Mesendoderm (in vitro differentiated cells): ENCODE results near the gene VSTM2L.

Experiments used
- DNase-seq: peaks from one replicate; pipeline ENCODE4 v3.0.0; 2013
- H2AK5ac ChIP-seq: 2 replicates; pipeline ENCODE4 v1.6.1; 2013; ENCODE audit warnings: low read length, inconsistent platforms
- H2BK120ac ChIP-seq: 2 replicates; pipeline ENCODE4 v1.6.1; 2013; ENCODE audit warnings: low read depth, mild to moderate bottlenecking, low read length, moderate library complexity, mixed read lengths
- H2BK15ac ChIP-seq: replicated peaks from 2 replicates; pipeline ENCODE4 v1.6.1; 2013; ENCODE audit warnings: low read depth, mild to moderate bottlenecking, moderate library complexity
- H2BK5ac ChIP-seq: 2 replicates; pipeline ENCODE4 v1.6.1; 2013; ENCODE audit warnings: low read length, inconsistent platforms
- H3K18ac ChIP-seq: 2 replicates; pipeline ENCODE4 v1.6.1; 2013; ENCODE audit warnings: mild to moderate bottlenecking, low read length, mixed read lengths
- H3K23ac ChIP-seq: one replicate; pipeline ENCODE4 v1.6.1; 2013; ENCODE audit warnings: low read length
- H3K27ac ChIP-seq: 2 replicates; pipeline ENCODE4 v1.5.1; 2013; ENCODE audit warnings: low read depth, mild to moderate bottlenecking, inconsistent platforms, low read length, moderate library complexity
- H3K27me3 ChIP-seq: 2 replicates; pipeline ENCODE4 v1.6.1; 2013; ENCODE audit warnings: low read length, control low read depth, mild to moderate bottlenecking, inconsistent platforms; ENCODE audit not compliant: insufficient read depth, poor library complexity
- H3K36me3 ChIP-seq: 2 replicates; pipeline ENCODE4 v1.6.1; 2013; ENCODE audit warnings: low read length, inconsistent platforms; ENCODE audit not compliant: control insufficient read depth, insufficient read depth
- H3K4ac ChIP-seq: one replicate; pipeline ENCODE4 v1.6.1; 2013; ENCODE audit warnings: low read depth, mild to moderate bottlenecking, low read length, moderate library complexity
- H3K4me1 ChIP-seq: 2 replicates; pipeline ENCODE4 v1.6.1; 2013; ENCODE audit warnings: low read depth, low read length, inconsistent platforms; ENCODE audit not compliant: control insufficient read depth
- H3K4me2 ChIP-seq: 2 replicates; pipeline ENCODE4 v1.6.1; 2013; ENCODE audit warnings: low read length
- H3K4me3 ChIP-seq: 2 replicates; pipeline ENCODE4 v1.5.1; 2013; ENCODE audit warnings: mild to moderate bottlenecking, low read length
- H3K56ac ChIP-seq: one replicate; pipeline ENCODE4 v1.6.1; 2013; ENCODE audit warnings: low read length
- H3K79me1 ChIP-seq: 2 replicates; pipeline ENCODE4 v1.6.1; 2013; ENCODE audit warnings: low read length, inconsistent platforms
- H3K79me2 ChIP-seq: 2 replicates; pipeline ENCODE4 v1.6.1; 2013; ENCODE audit warnings: mild to moderate bottlenecking, low read length; ENCODE audit not compliant: control insufficient read depth, insufficient read depth
- H3K9ac ChIP-seq: 2 replicates; pipeline ENCODE4 v1.6.1; 2013; ENCODE audit warnings: low read length, inconsistent platforms
- H4K5ac ChIP-seq: one replicate; pipeline ENCODE4 v1.6.1; 2013; ENCODE audit warnings: low read length
- H4K8ac ChIP-seq: one replicate; pipeline ENCODE4 v1.6.1; 2013; ENCODE audit warnings: low read depth, mild to moderate bottlenecking, control low read depth, low read length, moderate library complexity
- WGBS: extraction: QIAGEN DNeasy Blood & Tissue Kit; methylation state at CpG from one replicate; pipeline ENCODE4 v1.1.7; 2013; ENCODE audit warnings: low lambda C conversion rate, missing lambda C conversion rate; ENCODE audit not compliant: insufficient coverage; ENCODE audit errors: extremely low coverage; 5-methylcytosine and 5-hydroxymethylcytosine counted together

Gene VSTM2L

GRCh38 chr20:37876863-37877262, 26.1 kb upstream of the VSTM2L start:
- Histone ChIP-seq H3K27ac (no peak overlapping the region), H3K4me1 (no peaks in the 10 kb centered on the region)
- WGBS: no CpG with 5 or more reads among the region's 7 CpGs

GRCh38 chr20:37877832-37878772, 24.8 kb upstream of the VSTM2L start:
- Histone ChIP-seq H3K4me2 (no peak overlapping the region), H3K9ac (no peak overlapping the region), H3K79me2 (no peaks in the 10 kb centered on the region), H4K8ac (no peak overlapping the region), H3K4me3 (no peak overlapping the region), H3K4ac (no peak overlapping the region), H3K18ac (no peak overlapping the region), H3K23ac (no peak overlapping the region), H3K27ac (no peak overlapping the region), H4K5ac (no peak overlapping the region), H2BK15ac (no peak overlapping the region), H3K27me3 (no peaks in the 10 kb centered on the region), H3K56ac (no peak overlapping the region), H3K4me1 (no peaks in the 10 kb centered on the region), H3K36me3 (no peaks in the 10 kb centered on the region), H2AK5ac (no peak overlapping the region), H2BK120ac (no peak overlapping the region), H2BK5ac (no peak overlapping the region), H3K79me1 (no peaks in the 10 kb centered on the region)
- no CpG with 5 or more reads among the region's 20 CpGs for WGBS
- no peak for DNase-seq

More at GRCh38 chr20:37876863-37877262, 26.1 kb upstream of the VSTM2L start:
- Histone ChIP-seq H2BK15ac (no peak overlapping the region), H4K8ac (no peak overlapping the region), H3K79me2 (no peaks in the 10 kb centered on the region), H3K36me3 (no peaks in the 10 kb centered on the region), H2BK5ac (no peak overlapping the region), H3K4ac (no peak overlapping the region), H3K18ac (no peak overlapping the region), H2BK120ac (no peak overlapping the region), H3K23ac (no peak overlapping the region), H2AK5ac (no peak overlapping the region), H4K5ac (no peak overlapping the region), H3K56ac (no peak overlapping the region), H3K4me3 (no peak overlapping the region), H3K9ac (no peak overlapping the region), H3K79me1 (no peaks in the 10 kb centered on the region), H3K4me2 (no peak overlapping the region), H3K27me3 (no peaks in the 10 kb centered on the region)
- DNase-seq: no peak

GRCh38 chr20:37878835-37879599, 23.9 kb upstream of the VSTM2L start:
- no peak for DNase-seq

GRCh38 chr20:37879843-37880242, 23.1 kb upstream of the VSTM2L start:
- no peak overlapping the region for H3K4ac ChIP-seq
- no peak overlapping the region for H4K5ac ChIP-seq
- no peaks in the 10 kb centered on the region for H3K36me3 ChIP-seq
- H3K27me3 ChIP-seq: no peaks in the 10 kb centered on the region
- no peak overlapping the region for H2BK5ac ChIP-seq
- H3K56ac ChIP-seq: no peak overlapping the region
- no CpG with 5 or more reads among the region's 1 CpG for WGBS
- no peak overlapping the region for H3K18ac ChIP-seq
- H3K4me3 ChIP-seq: no peak overlapping the region
- no peak overlapping the region for H3K23ac ChIP-seq
- H3K4me1 ChIP-seq: no peaks in the 10 kb centered on the region
- no peak overlapping the region for H3K27ac ChIP-seq
- no peak for DNase-seq
- no peaks in the 10 kb centered on the region for H3K79me2 ChIP-seq
- no peak overlapping the region for H3K4me2 ChIP-seq
- no peak overlapping the region for H2BK15ac ChIP-seq
- H2AK5ac ChIP-seq: no peak overlapping the region
- no peaks in the 10 kb centered on the region for H3K79me1 ChIP-seq
- no peak overlapping the region for H3K9ac ChIP-seq
- H2BK120ac ChIP-seq: no peak overlapping the region
- H4K8ac ChIP-seq: no peak overlapping the region

More at GRCh38 chr20:37878835-37879599, 23.9 kb upstream of the VSTM2L start:
- no peaks in the 10 kb centered on the region for H3K79me2 ChIP-seq
- no peak overlapping the region for H3K56ac ChIP-seq
- H3K9ac ChIP-seq: no peak overlapping the region
- H4K8ac ChIP-seq: no peak overlapping the region
- no peak overlapping the region for H3K23ac ChIP-seq
- H2BK5ac ChIP-seq: no peak overlapping the region
- H3K4me2 ChIP-seq: no peak overlapping the region
- H3K4ac ChIP-seq: no peak overlapping the region
- no CpG with 5 or more reads among the region's 12 CpGs for WGBS
- H4K5ac ChIP-seq: no peak overlapping the region
- no peaks in the 10 kb centered on the region for H3K36me3 ChIP-seq
- no peak overlapping the region for H2AK5ac ChIP-seq
- no peak overlapping the region for H3K4me3 ChIP-seq
- no peak overlapping the region for H3K18ac ChIP-seq
- no peaks in the 10 kb centered on the region for H3K4me1 ChIP-seq
- H3K79me1 ChIP-seq: no peaks in the 10 kb centered on the region
- H3K27ac ChIP-seq: no peak overlapping the region
- H3K27me3 ChIP-seq: no peaks in the 10 kb centered on the region
- no peak overlapping the region for H2BK120ac ChIP-seq
- H2BK15ac ChIP-seq: no peak overlapping the region

- no peaks in the 10 kb centered on the region for H3K4me1 ChIP-seq
- no peak overlapping the region for H3K4me2 ChIP-seq
- no peak overlapping the region for H4K5ac ChIP-seq
- H3K79me1 ChIP-seq: no peaks in the 10 kb centered on the region
- H3K27me3 ChIP-seq: no peaks in the 10 kb centered on the region
- H3K27ac ChIP-seq: no peak overlapping the region
- no peaks in the 10 kb centered on the region for H3K79me2 ChIP-seq
- no peak overlapping the region for H3K56ac ChIP-seq
- no peak overlapping the region for H3K4ac ChIP-seq
- no peak overlapping the region for H2AK5ac ChIP-seq
- no peak overlapping the region for H2BK5ac ChIP-seq
- H2BK15ac ChIP-seq: no peak overlapping the region
- no peak overlapping the region for H2BK120ac ChIP-seq
- no CpG with 5 or more reads among the region's 18 CpGs for WGBS
- no peak overlapping the region for H3K4me3 ChIP-seq
- H3K23ac ChIP-seq: no peak overlapping the region
- no peak overlapping the region for H3K18ac ChIP-seq
- H4K8ac ChIP-seq: no peak overlapping the region
- no peaks in the 10 kb centered on the region for H3K36me3 ChIP-seq
- peak; percentile 71 for DNase-seq
- H3K9ac ChIP-seq: no peak overlapping the region
Measured at GRCh38 chr20:37880726-37881591, 22.0 kb upstream of the VSTM2L start.
